ENCODE data around the gene TNFRSF12A. TPM values are rescaled to one million over a fixed set of nuclear protein-coding genes. Genes with fewer than 3 reads are reported as not detected.

Gene TNFRSF12A
- total RNA-seq, 1 experiment from 2014 or later = 147 TPM

DNA sequence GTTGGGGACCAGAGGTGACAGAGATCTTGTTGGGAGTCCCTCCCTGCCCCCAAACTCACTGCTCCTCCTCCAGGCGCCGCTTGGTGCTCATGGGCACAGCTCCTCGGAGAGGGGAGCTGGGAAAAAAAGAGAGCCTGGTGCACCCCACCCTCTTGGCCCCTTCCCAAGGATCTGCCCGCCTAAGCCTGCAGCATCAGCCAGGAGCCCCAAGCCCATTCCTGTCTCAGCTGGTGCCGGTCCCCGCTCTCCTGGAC lies 3.2 kb downstream of the TNFRSF12A start:
- H3K14ac ChIP-seq (ENCODE audit: insufficient read depth, low read length) = no peak overlapping the region
- WGBS (ENCODE audit: extremely low coverage, insufficient read length, low lambda C conversion rate) = no CpG with 5 or more reads among the region's 6 CpGs
- DNase-seq = no peak

More for the DNA sequence above, 3.2 kb downstream of the TNFRSF12A start:
- H3K9me3 Mint-ChIP-seq = no peaks in the 10 kb centered on the region; a peak in 2 of 5 replicates
- Histone ChIP-seq H3K9me3 (ENCODE audit: control insufficient read depth, low read depth, low read length) (no peaks in the 10 kb centered on the region), H4K20me1 (ENCODE audit: control insufficient read depth, insufficient read depth, insufficient read length) (no peaks in the 10 kb centered on the region), H2AFZ (ENCODE audit: low read length) (no peak overlapping the region), H3K4me2 (ENCODE audit: insufficient read depth, insufficient read length, low read length) (peak overlapping the region; percentile 51), H3K79me1 (ENCODE audit: insufficient read depth, low read depth, low read length, poor library complexity, severe bottlenecking) (no peaks in the 10 kb centered on the region), H3K18ac (ENCODE audit: insufficient read length, low read depth, low read length) (no peak overlapping the region), H3K9ac (ENCODE audit: extremely low read depth, insufficient read length, low read length) (peak overlapping the region; percentile 21), H2BK20ac (ENCODE audit: low read depth, low read length, poor library complexity, severe bottlenecking) (no peak overlapping the region), H3K79me2 (ENCODE audit: insufficient read depth, low read length) (no peaks in the 10 kb centered on the region; the same call in 1 of the 2 replicates), H3K27ac (ENCODE audit: insufficient read length, low read depth, low read length) (no peak overlapping the region), H3K23ac (ENCODE audit: insufficient read length, low read depth, low read length) (no peak overlapping the region), H2AK5ac (ENCODE audit: insufficient read length, low read length) (no peak overlapping the region), H3K23me2 (ENCODE audit: insufficient read length, low read depth, low read length, poor library complexity, severe bottlenecking) (peaks cover 26% of the 10 kb centered on the region), H3K4me1 (ENCODE audit: insufficient read depth, low read length) (peaks cover 2% of the 10 kb centered on the region; the same call in 1 of the 2 replicates), H3K56ac (ENCODE audit: insufficient read length, low read depth, low read length) (no peak overlapping the region), H4K91ac (ENCODE audit: insufficient read length, low read depth, low read length) (no peak overlapping the region), H2BK120ac (ENCODE audit: low read depth, low read length, poor library complexity, severe bottlenecking) (no peak overlapping the region), H4K5ac (ENCODE audit: insufficient read length, low read depth, low read length) (no peak overlapping the region), H3K4ac (ENCODE audit: low read depth, low read length) (no peak overlapping the region), H4K8ac (replicated peaks; ENCODE audit: insufficient read length, low read depth, low read length) (no peak overlapping the region), H2BK15ac (ENCODE audit: low read depth, low read length) (no peak overlapping the region), H2BK5ac (ENCODE audit: insufficient read length, low read length) (no peak overlapping the region), H2BK12ac (ENCODE audit: insufficient read length, low read depth, low read length) (no peak overlapping the region), H3K27me3 (ENCODE audit: insufficient read depth, low read length) (no peaks in the 10 kb centered on the region), H3T11ph (ENCODE audit: low read length) (no peak overlapping the region)
- peaks cover 9% of the 10 kb centered on the region for H3K27me3 Mint-ChIP-seq (ENCODE audit: low read depth)
- H3K4me3 Mint-ChIP-seq = peak overlapping the region; percentile 93 to 96
- TF ChIP-seq, protein P1, sequence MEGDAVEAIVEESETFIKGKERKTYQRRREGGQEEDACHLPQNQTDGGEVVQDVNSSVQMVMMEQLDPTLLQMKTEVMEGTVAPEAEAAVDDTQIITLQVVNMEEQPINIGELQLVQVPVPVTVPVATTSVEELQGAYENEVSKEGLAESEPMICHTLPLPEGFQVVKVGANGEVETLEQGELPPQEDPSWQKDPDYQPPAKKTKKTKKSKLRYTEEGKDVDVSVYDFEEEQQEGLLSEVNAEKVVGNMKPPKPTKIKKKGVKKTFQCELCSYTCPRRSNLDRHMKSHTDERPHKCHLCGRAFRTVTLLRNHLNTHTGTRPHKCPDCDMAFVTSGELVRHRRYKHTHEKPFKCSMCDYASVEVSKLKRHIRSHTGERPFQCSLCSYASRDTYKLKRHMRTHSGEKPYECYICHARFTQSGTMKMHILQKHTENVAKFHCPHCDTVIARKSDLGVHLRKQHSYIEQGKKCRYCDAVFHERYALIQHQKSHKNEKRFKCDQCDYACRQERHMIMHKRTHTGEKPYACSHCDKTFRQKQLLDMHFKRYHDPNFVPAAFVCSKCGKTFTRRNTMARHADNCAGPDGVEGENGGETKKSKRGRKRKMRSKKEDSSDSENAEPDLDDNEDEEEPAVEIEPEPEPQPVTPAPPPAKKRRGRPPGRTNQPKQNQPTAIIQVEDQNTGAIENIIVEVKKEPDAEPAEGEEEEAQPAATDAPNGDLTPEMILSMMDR (conservative IDR thresholded peaks at IDR 0.05) = no peak
- H3K36me3 Mint-ChIP-seq (ENCODE audit: insufficient read depth in 1 of 3, low read depth in 3 of 3) = peaks cover 15 to 42% (median 32%) of the 10 kb centered on the region in 3 experiments
- peak overlapping the region; percentile 98 to 100 (median 99); a peak in 5 of 7 replicates for H3K27ac Mint-ChIP-seq
- H3K4me1 Mint-ChIP-seq = peaks cover 24 to 50% of the 10 kb centered on the region in 2 experiments

All from H9 (cell line).